GM12878 (cell line): ENCODE results near the gene NMT1. TPM values are rescaled to one million over a fixed set of nuclear protein-coding genes. Genes with fewer than 3 reads are reported as not detected.
"Not testable (repeated sequence)": the region's sequence is repeated elsewhere in the genome, so short reads cannot be mapped to it uniquely, and the experiment has no call there.

Experiments
- ATAC-seq: fragments of 200-7000 bp; cut with Tn5 transposase; 3 replicates; pipeline ENCODE4 v1.9.1; 2020; ENCODE audit warnings: mild to moderate bottlenecking, moderate library complexity
- BruUV-seq: library from RNA; stranded (reverse); fragments of 400-500 nt; replicated peaks from 2 replicates; lab custom pipeline; 2021; lab: Mats Ljungman, UMichigan
- CTCF ChIA-PET: fragments of 300-600 bp; sonication (Branson Sonifier 250); formaldehyde crosslinking; extraction: SDS; loops from one replicate; lab custom pipeline; 2021; ENCODE audit warnings: inconsistent platforms; lab: Yijun Ruan, JAX
- POLR2A ChIA-PET: fragments of 350-600 bp; formaldehyde crosslinking; extraction: SDS; loops from one replicate; lab custom pipeline; 2021; ENCODE audit warnings: inconsistent platforms; lab: Charles Lee
- RAD21 ChIA-PET: fragments of 300-600 bp; sonication (Branson Sonifier 250); formaldehyde crosslinking; loops from one replicate; lab custom pipeline; 2023; ENCODE audit warnings: antibody characterized with exemption; ENCODE audit not compliant: unreplicated experiment; lab: Charles Lee
- SMC1A ChIA-PET: fragments of 300-600 bp; sonication (Branson Sonifier 250); formaldehyde crosslinking; loops from one replicate; lab custom pipeline; 2023; ENCODE audit not compliant: unreplicated experiment, uncharacterized antibody; lab: Charles Lee
- DNase-seq: peaks from one replicate; pipeline ENCODE4 v3.0.0-alpha.2; 2011; ENCODE audit warnings: low read depth, low spot score
- FAIRE-seq: peaks from 3 replicates; lab custom pipeline; 2011; peaks lifted over from hg19 to GRCh38; lab: Jason Lieb, UNC
- H2AFZ ChIP-seq: 2 replicates; pipeline ENCODE4 v1.6.0; 2011; ENCODE audit warnings: low read depth, low read length, control low read depth; ENCODE audit not compliant: control insufficient read depth
- H3K27ac ChIP-seq: 2 replicates; pipeline ENCODE4 v1.5.1; 2011; ENCODE audit warnings: control low read depth; ENCODE audit not compliant: control insufficient read depth, insufficient read depth
- H3K27me3 ChIP-seq, 2 experiments: replicated peaks in 1 of 2; 2 replicates each; pipeline versions ENCODE4 v1.6.0 to v1.6.1; 2011; ENCODE audit warnings: low read length in 1 of 2; ENCODE audit not compliant: control insufficient read depth in 2 of 2, insufficient read depth in 2 of 2
- H3K36me3 ChIP-seq, 2 experiments: 2 replicates each; pipeline ENCODE4 v1.5.1; 2011; ENCODE audit warnings: low read length in 1 of 2; ENCODE audit not compliant: control insufficient read depth in 2 of 2, insufficient read depth in 2 of 2
- H3K4me1 ChIP-seq: 2 replicates; pipeline ENCODE4 v1.6.1; 2011; ENCODE audit warnings: mild to moderate bottlenecking, low read length, moderate library complexity, mixed read lengths; ENCODE audit not compliant: control insufficient read depth, insufficient read depth
- H3K4me2 ChIP-seq: 2 replicates; pipeline ENCODE4 v1.6.0; 2011; ENCODE audit warnings: control low read depth; ENCODE audit not compliant: control insufficient read depth, insufficient read depth
- H3K4me3 ChIP-seq: fragments of 200-600 bp; sonication (generic); 2 replicates; pipeline ENCODE4 v1.5.1; 2016
- H3K79me2 ChIP-seq: 2 replicates; pipeline ENCODE4 v1.6.0; 2011; ENCODE audit warnings: low read length; ENCODE audit not compliant: control insufficient read depth, insufficient read depth
- H3K9ac ChIP-seq: 2 replicates; pipeline ENCODE4 v1.8.0; 2011; ENCODE audit warnings: low read length, control low read depth, mixed read lengths; ENCODE audit not compliant: control insufficient read depth, insufficient read depth
- H3K9me3 ChIP-seq: replicated peaks from 3 replicates; pipeline ENCODE4 v1.5.1; 2011; ENCODE audit warnings: mild to moderate bottlenecking, low read length; ENCODE audit not compliant: control insufficient read depth, insufficient read depth
- H4K20me1 ChIP-seq: 2 replicates; pipeline ENCODE4 v1.6.0; 2011; ENCODE audit not compliant: control insufficient read depth, insufficient read depth
- BMI1 ChIP-seq: fragments of 450-650 bp; IDR thresholded peaks from 2 replicates; pipeline ENCODE4 v1.6.1; 2016; ENCODE audit warnings: mild to moderate bottlenecking, moderate library complexity, borderline replicate concordance
- CBX5 ChIP-seq: sonication (generic); IDR thresholded peaks from 2 replicates; pipeline ENCODE4 v1.6.1; 2016; ENCODE audit warnings: low read depth, moderate library complexity, mild to moderate bottlenecking, inconsistent platforms
- KDM1A ChIP-seq: fragments of 200-600 bp; sonication (generic); IDR thresholded peaks from 2 replicates; pipeline ENCODE4 v1.6.1; 2016; ENCODE audit warnings: borderline replicate concordance
- LARP7 ChIP-seq: fragments of 450-650 bp; IDR thresholded peaks from 2 replicates; pipeline ENCODE4 v1.6.1; 2017; ENCODE audit warnings: mild to moderate bottlenecking
- RAD21 ChIP-seq: IDR thresholded peaks from 2 replicates; pipeline ENCODE4 v1.6.1; 2011; ENCODE audit warnings: mild to moderate bottlenecking, low read depth, low read length, moderate library complexity; ENCODE audit not compliant: insufficient read depth
- TCF12 ChIP-seq: IDR thresholded peaks from 2 replicates; pipeline ENCODE4 v1.6.1; 2011; ENCODE audit warnings: low read depth, mild to moderate bottlenecking, low read length
- ZNF384 ChIP-seq: IDR thresholded peaks from 2 replicates; pipeline ENCODE4 v1.6.1; 2012; ENCODE audit warnings: low read depth, mild to moderate bottlenecking, low read length, improper control_type of control experiment, borderline replicate concordance
- WGBS: methylation state at CpG from one replicate; pipeline ENCODE4 v1.1.6; 2016; ENCODE audit warnings: low lambda C conversion rate; ENCODE audit not compliant: insufficient replicate concordance, insufficient coverage; ENCODE audit errors: missing lambda C conversion rate; 5-methylcytosine and 5-hydroxymethylcytosine counted together
- in situ Hi-C: fragments of 300-500 bp; cut with MboI; formaldehyde crosslinking; loops from 9 replicates; pipeline ENCODE4 v1.14.3; 2018; ENCODE audit warnings: mixed read lengths
- intact Hi-C: fragments of 100-400 bp; cut with micrococcal nuclease; formaldehyde crosslinking; loops from one replicate; pipeline ENCODE4 v1.14.2; 2022; ENCODE audit not compliant: unreplicated experiment
- polyA plus RNA-seq, 11 experiments: library from polyadenylated mRNA; depleted of rRNA in 4 of 11; unstranded in 6 of 11; stranded (reverse) in 5 of 11; fragments of >200 nt; fragmentation: Nextera tagmentation in 4 of 11; fragmentation: Illumina TruSeq in 1 of 11; extraction: Ambion mirVana in 4 of 11; extraction: Trizol in 1 of 11; gene quantifications; 1 replicate in 1 of 11; 2 replicates in 10 of 11; pipeline versions ENCODE4 v1.2.1 to v1.2.3, GENCODE V29; 2011 to 2016; ENCODE audit warnings: inconsistent platforms in 2 of 11, missing spikeins in 2 of 11, low read depth in 1 of 11
- total RNA-seq, 4 experiments: library from RNA; depleted of rRNA in 3 of 4; stranded (reverse); fragments of >200 nt in 3 of 4; fragmentation: Illumina TruSeq in 1 of 4; extraction: Trizol in 1 of 4; gene quantifications; 2 replicates each; pipeline versions ENCODE4 v1.2.1 to v1.2.3, GENCODE V29; 2013 to 2021
- TF ChIP-seq, protein P1 (sequence below): IDR thresholded peaks from 2 replicates; pipeline ENCODE4 v1.6.1; 2012; ENCODE audit warnings: low read length, inconsistent platforms
- TF ChIP-seq, protein P2 (sequence below): fragments of 450-650 bp; IDR thresholded peaks from 2 replicates; pipeline ENCODE4 v1.6.1; 2016; ENCODE audit warnings: mild to moderate bottlenecking, moderate library complexity, borderline replicate concordance
- TF ChIP-seq, protein P3 (sequence below): IDR thresholded peaks from 2 replicates; pipeline ENCODE4 v1.6.1; 2012; ENCODE audit warnings: low read depth, low read length, improper control_type of control experiment

Gene NMT1
- total and polyA plus RNA-seq, 10 of the 15 experiments (the other 5 are each of a cell fraction or from before 2014, with no cell fraction given), result 96.7 to 395 (median 222) TPM

DNA sequence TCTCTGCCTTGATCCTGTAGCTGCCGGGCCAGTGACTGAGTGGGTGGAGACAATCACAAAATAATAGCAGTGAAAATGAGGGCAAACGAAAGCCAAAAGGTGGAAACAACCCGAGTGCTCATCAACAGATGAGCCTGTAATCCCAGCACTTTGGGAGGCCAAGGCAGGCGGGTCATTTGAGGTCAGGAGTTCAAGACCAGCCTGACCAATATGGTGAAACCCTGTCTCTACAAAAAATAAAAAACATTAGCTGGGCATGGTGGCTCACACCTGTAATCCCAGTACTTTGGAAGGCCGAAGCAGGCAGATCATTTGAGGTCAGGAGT, 63.6 kb downstream of the NMT1 start:
- H3K36me3 ChIP-seq, H3K79me2 ChIP-seq, H3K4me2 ChIP-seq, H3K9ac ChIP-seq, H3K4me1 ChIP-seq, H3K27ac ChIP-seq, DNase-seq, SMC1A ChIA-PET, intact Hi-C loops, BruUV-seq, H3K9me3 ChIP-seq, FAIRE-seq, ATAC-seq, H4K20me1 ChIP-seq, H3K4me3 ChIP-seq, H2AFZ ChIP-seq, H3K27me3 ChIP-seq: not testable (repeated sequence)
- whole genome bisulfite sequencing, result 26% methylated on average over 5 of the region's 5 CpGs
- ChIA-PET RAD21 (interaction anchor here (1.3 kb wide), 1 partner anchor 11 kb away, joined by 4 read pairs; the partner anchor contains the start of gene ACBD4), POLR2A (interaction anchor here (1.6 kb wide), 1 partner anchor 11 kb away, joined by 3 read pairs; the partner anchor contains the start of gene ACBD4), CTCF (interaction anchor here (3.0 kb wide), 1 partner anchor 11 kb away, joined by 11 read pairs; the partner anchor contains the start of gene ACBD4)
- in situ Hi-C loops, result loop anchor here (10.0 kb wide), 1 partner anchor 350 kb away; no protein-coding TSS in a partner anchor

DNA sequence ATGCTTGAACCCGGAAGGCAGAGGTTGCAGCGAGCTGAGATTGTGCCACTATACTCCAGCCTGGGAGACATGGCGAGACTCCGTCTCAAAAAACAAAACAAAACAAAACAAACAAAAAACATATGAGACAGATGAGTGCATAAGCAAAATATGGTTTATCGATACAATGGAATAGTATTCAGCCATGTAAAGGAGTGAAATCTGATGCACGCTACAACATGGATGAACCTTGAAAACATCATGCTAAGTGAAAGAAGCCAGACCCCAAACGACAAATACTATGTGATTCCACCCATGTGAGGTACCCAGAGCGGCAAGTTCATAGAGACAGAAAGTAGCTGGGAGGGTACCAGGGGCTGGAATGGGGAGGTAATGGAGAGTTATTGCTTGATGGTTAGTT, 64.4 kb downstream of the NMT1 start:
- FAIRE-seq, result no peak
- TF ChIP-seq CBX5, result no peak
- no peak for TF ChIP-seq TCF12
- TF ChIP-seq RAD21, result no peak
- TF ChIP-seq, protein P1, sequence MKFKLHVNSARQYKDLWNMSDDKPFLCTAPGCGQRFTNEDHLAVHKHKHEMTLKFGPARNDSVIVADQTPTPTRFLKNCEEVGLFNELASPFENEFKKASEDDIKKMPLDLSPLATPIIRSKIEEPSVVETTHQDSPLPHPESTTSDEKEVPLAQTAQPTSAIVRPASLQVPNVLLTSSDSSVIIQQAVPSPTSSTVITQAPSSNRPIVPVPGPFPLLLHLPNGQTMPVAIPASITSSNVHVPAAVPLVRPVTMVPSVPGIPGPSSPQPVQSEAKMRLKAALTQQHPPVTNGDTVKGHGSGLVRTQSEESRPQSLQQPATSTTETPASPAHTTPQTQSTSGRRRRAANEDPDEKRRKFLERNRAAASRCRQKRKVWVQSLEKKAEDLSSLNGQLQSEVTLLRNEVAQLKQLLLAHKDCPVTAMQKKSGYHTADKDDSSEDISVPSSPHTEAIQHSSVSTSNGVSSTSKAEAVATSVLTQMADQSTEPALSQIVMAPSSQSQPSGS, result no peak
- TF ChIP-seq KDM1A, result no peak
- no peak for TF ChIP-seq ZNF384
- TF ChIP-seq LARP7, result no peak
- TF ChIP-seq, protein P2, sequence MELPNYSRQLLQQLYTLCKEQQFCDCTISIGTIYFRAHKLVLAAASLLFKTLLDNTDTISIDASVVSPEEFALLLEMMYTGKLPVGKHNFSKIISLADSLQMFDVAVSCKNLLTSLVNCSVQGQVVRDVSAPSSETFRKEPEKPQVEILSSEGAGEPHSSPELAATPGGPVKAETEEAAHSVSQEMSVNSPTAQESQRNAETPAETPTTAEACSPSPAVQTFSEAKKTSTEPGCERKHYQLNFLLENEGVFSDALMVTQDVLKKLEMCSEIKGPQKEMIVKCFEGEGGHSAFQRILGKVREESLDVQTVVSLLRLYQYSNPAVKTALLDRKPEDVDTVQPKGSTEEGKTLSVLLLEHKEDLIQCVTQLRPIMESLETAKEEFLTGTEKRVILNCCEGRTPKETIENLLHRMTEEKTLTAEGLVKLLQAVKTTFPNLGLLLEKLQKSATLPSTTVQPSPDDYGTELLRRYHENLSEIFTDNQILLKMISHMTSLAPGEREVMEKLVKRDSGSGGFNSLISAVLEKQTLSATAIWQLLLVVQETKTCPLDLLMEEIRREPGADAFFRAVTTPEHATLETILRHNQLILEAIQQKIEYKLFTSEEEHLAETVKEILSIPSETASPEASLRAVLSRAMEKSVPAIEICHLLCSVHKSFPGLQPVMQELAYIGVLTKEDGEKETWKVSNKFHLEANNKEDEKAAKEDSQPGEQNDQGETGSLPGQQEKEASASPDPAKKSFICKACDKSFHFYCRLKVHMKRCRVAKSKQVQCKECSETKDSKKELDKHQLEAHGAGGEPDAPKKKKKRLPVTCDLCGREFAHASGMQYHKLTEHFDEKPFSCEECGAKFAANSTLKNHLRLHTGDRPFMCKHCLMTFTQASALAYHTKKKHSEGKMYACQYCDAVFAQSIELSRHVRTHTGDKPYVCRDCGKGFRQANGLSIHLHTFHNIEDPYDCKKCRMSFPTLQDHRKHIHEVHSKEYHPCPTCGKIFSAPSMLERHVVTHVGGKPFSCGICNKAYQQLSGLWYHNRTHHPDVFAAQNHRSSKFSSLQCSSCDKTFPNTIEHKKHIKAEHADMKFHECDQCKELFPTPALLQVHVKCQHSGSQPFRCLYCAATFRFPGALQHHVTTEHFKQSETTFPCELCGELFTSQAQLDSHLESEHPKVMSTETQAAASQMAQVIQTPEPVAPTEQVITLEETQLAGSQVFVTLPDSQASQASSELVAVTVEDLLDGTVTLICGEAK, result no peak
- TF ChIP-seq, protein P3, sequence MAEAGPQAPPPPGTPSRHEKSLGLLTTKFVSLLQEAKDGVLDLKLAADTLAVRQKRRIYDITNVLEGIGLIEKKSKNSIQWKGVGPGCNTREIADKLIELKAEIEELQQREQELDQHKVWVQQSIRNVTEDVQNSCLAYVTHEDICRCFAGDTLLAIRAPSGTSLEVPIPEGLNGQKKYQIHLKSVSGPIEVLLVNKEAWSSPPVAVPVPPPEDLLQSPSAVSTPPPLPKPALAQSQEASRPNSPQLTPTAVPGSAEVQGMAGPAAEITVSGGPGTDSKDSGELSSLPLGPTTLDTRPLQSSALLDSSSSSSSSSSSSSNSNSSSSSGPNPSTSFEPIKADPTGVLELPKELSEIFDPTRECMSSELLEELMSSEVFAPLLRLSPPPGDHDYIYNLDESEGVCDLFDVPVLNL, result no peak
- no peak for TF ChIP-seq BMI1

More for the DNA sequence above, 64.4 kb downstream of the NMT1 start:
- ChIA-PET CTCF (interaction anchor here (3.0 kb wide), 1 partner anchor 10 kb away, joined by 11 read pairs; the partner anchor contains the start of gene ACBD4), POLR2A (interaction anchor here (1.6 kb wide), 1 partner anchor 10 kb away, joined by 3 read pairs; the partner anchor contains the start of gene ACBD4), RAD21 (interaction anchor here (1.3 kb wide), 1 partner anchor 10 kb away, joined by 4 read pairs; the partner anchor contains the start of gene ACBD4), SMC1A (interaction anchor here (2.1 kb wide), 1 partner anchor 205 kb away, joined by 4 read pairs; no protein-coding TSS in a partner anchor)
- BruUV-seq, result no TSS peak
- Histone ChIP-seq H3K4me2 (no peak overlapping the region), H3K79me2 (no peaks in the 10 kb centered on the region), H4K20me1 (no peaks in the 10 kb centered on the region), H3K4me3 (no peak overlapping the region), H3K27me3 (no peaks in the 10 kb centered on the region), H3K27ac (no peak overlapping the region), H3K9me3 (no peaks in the 10 kb centered on the region), H2AFZ (no peak overlapping the region), H3K36me3 (no peaks in the 10 kb centered on the region), H3K4me1 (no peaks in the 10 kb centered on the region), H3K9ac (no peak overlapping the region)
- DNase-seq (no peak), ATAC-seq (no peak)
- 87% methylated on average over 8 of the region's 8 CpGs for WGBS
- in situ Hi-C loops (loop anchor here (10.0 kb wide), 1 partner anchor 351 kb away; no protein-coding TSS in a partner anchor), intact Hi-C loops (no loop called here)
